ENCODE data around the gene SIPA1L3.
"Not testable (repeated sequence)": the region's sequence is repeated elsewhere in the genome, so short reads cannot be mapped to it uniquely, and the experiment has no call there.

SIPA1L3 gene

GRCh38 chr19:38024992-38025908 is 118.2 kb downstream of the SIPA1L3 start:
- H3K27ac ChIP-seq (ENCODE audit: low read depth, low read length): 0 out of 2 replicates have a peak overlapping the region, but pooled peaks have one; percentile 1
- peaks cover 12% of the 10 kb centered on the region for H3K4me1 ChIP-seq (ENCODE audit: insufficient read depth, low read length)
- no peak overlapping the region for H3K9ac ChIP-seq (ENCODE audit: low read depth, low read length)

GRCh38 chr19:38025909-38026307 is 118.9 kb downstream of the SIPA1L3 start:
- peaks cover 12% of the 10 kb centered on the region for H3K4me1 ChIP-seq (ENCODE audit: insufficient read depth, low read length)
- no peak overlapping the region for H3K4me3 ChIP-seq (ENCODE audit: low read length)
- WGBS: 93% methylated on average over 2 of the region's 2 CpGs
- peaks cover 4% of the 10 kb centered on the region; the same call in 1 of the 2 replicates for H3K36me3 ChIP-seq (ENCODE audit: insufficient read depth, low read length)
- H3K27ac ChIP-seq (ENCODE audit: low read depth, low read length): no peak overlapping the region
- H3K9ac ChIP-seq (ENCODE audit: low read depth, low read length): no peak overlapping the region
- no peaks in the 10 kb centered on the region for H3K9me3 ChIP-seq (ENCODE audit: insufficient read depth, low read depth, low read length)
- H3K27me3 ChIP-seq (ENCODE audit: insufficient read depth, low read length): no peaks in the 10 kb centered on the region

More at GRCh38 chr19:38024992-38025908, 118.2 kb downstream of the SIPA1L3 start:
- H3K36me3 ChIP-seq (ENCODE audit: insufficient read depth, low read length): no peaks in the 10 kb centered on the region
- no peaks in the 10 kb centered on the region for H3K9me3 ChIP-seq (ENCODE audit: insufficient read depth, low read depth, low read length)
- H3K4me3 ChIP-seq (ENCODE audit: low read length): no peak overlapping the region
- WGBS: 92% methylated on average over 21 of the region's 22 CpGs
- H3K27me3 ChIP-seq (ENCODE audit: insufficient read depth, low read length): no peaks in the 10 kb centered on the region

GRCh38 chr19:38028913-38029510 is 122.0 kb downstream of the SIPA1L3 start:
- Histone ChIP-seq H3K27ac (ENCODE audit: low read depth, low read length) (no peak overlapping the region), H3K36me3 (ENCODE audit: insufficient read depth, low read length) (peaks cover 9% of the 10 kb centered on the region; the same call in 1 of the 2 replicates), H3K4me1 (ENCODE audit: insufficient read depth, low read length) (peaks cover 20% of the 10 kb centered on the region), H3K27me3 (ENCODE audit: insufficient read depth, low read length) (no peaks in the 10 kb centered on the region), H3K4me3 (ENCODE audit: low read length) (no peak overlapping the region), H3K9me3 (ENCODE audit: insufficient read depth, low read depth, low read length) (no peaks in the 10 kb centered on the region), H3K9ac (ENCODE audit: low read depth, low read length) (no peak overlapping the region)
- WGBS: 98% methylated on average over 5 of the region's 6 CpGs

GRCh38 chr19:38030001-38030400 is 123.0 kb downstream of the SIPA1L3 start:
- H3K36me3 ChIP-seq (ENCODE audit: insufficient read depth, low read length); H3K9me3 ChIP-seq (ENCODE audit: insufficient read depth, low read depth, low read length); H3K27ac ChIP-seq (ENCODE audit: low read depth, low read length); H3K4me3 ChIP-seq (ENCODE audit: low read length); H3K27me3 ChIP-seq (ENCODE audit: insufficient read depth, low read length); H3K9ac ChIP-seq (ENCODE audit: low read depth, low read length): not testable (repeated sequence)
- peaks cover 17% of the 10 kb centered on the region for H3K4me1 ChIP-seq (ENCODE audit: insufficient read depth, low read length)
- 96% methylated on average over 8 of the region's 8 CpGs for WGBS

GRCh38 chr19:38030686-38031422 is 123.8 kb downstream of the SIPA1L3 start:
- Histone ChIP-seq H3K36me3 (ENCODE audit: insufficient read depth, low read length) (peaks cover 9% of the 10 kb centered on the region; the same call in 1 of the 2 replicates), H3K9ac (ENCODE audit: low read depth, low read length) (no peak overlapping the region), H3K4me3 (ENCODE audit: low read length) (no peak overlapping the region), H3K4me1 (ENCODE audit: insufficient read depth, low read length) (peaks cover 17% of the 10 kb centered on the region), H3K27ac (ENCODE audit: low read depth, low read length) (no peak overlapping the region), H3K9me3 (ENCODE audit: insufficient read depth, low read depth, low read length) (no peaks in the 10 kb centered on the region), H3K27me3 (ENCODE audit: insufficient read depth, low read length) (no peaks in the 10 kb centered on the region)
- 83% methylated on average over 9 of the region's 9 CpGs for WGBS

- H3K4me1 ChIP-seq (ENCODE audit: insufficient read depth, low read length): peaks cover 17% of the 10 kb centered on the region
- H3K27ac ChIP-seq (ENCODE audit: low read depth, low read length): no peak overlapping the region
- H3K36me3 ChIP-seq (ENCODE audit: insufficient read depth, low read length): peaks cover 9% of the 10 kb centered on the region; the same call in 1 of the 2 replicates
- 90% methylated on average over 2 of the region's 2 CpGs for WGBS
- no peaks in the 10 kb centered on the region for H3K27me3 ChIP-seq (ENCODE audit: insufficient read depth, low read length)
- no peak overlapping the region for H3K4me3 ChIP-seq (ENCODE audit: low read length)
- H3K9ac ChIP-seq (ENCODE audit: low read depth, low read length): no peak overlapping the region
- no peaks in the 10 kb centered on the region for H3K9me3 ChIP-seq (ENCODE audit: insufficient read depth, low read depth, low read length)
Measured at GRCh38 chr19:38031423-38031770, 124.4 kb downstream of the SIPA1L3 start.

- Histone ChIP-seq H3K27me3 (ENCODE audit: insufficient read depth, low read length) (no peaks in the 10 kb centered on the region), H3K36me3 (ENCODE audit: insufficient read depth, low read length) (peaks cover 9% of the 10 kb centered on the region; the same call in 1 of the 2 replicates), H3K4me1 (ENCODE audit: insufficient read depth, low read length) (peaks cover 21% of the 10 kb centered on the region), H3K27ac (ENCODE audit: low read depth, low read length) (no peak overlapping the region), H3K4me3 (ENCODE audit: low read length) (no peak overlapping the region), H3K9me3 (ENCODE audit: insufficient read depth, low read depth, low read length) (no peaks in the 10 kb centered on the region), H3K9ac (ENCODE audit: low read depth, low read length) (no peak overlapping the region)
- WGBS: 84% methylated on average over 4 of the region's 4 CpGs
Measured at GRCh38 chr19:38032151-38032550, 125.1 kb downstream of the SIPA1L3 start.

- Histone ChIP-seq H3K9ac (ENCODE audit: low read depth, low read length) (no peak overlapping the region), H3K36me3 (ENCODE audit: insufficient read depth, low read length) (peaks cover 9% of the 10 kb centered on the region; the same call in 1 of the 2 replicates), H3K27me3 (ENCODE audit: insufficient read depth, low read length) (no peaks in the 10 kb centered on the region), H3K4me3 (ENCODE audit: low read length) (no peak overlapping the region), H3K9me3 (ENCODE audit: insufficient read depth, low read depth, low read length) (no peaks in the 10 kb centered on the region), H3K27ac (ENCODE audit: low read depth, low read length) (no peak overlapping the region; the same call in 1 of the 2 replicates), H3K4me1 (ENCODE audit: insufficient read depth, low read length) (peaks cover 24% of the 10 kb centered on the region)
- WGBS: 92% methylated on average over 4 of the region's 5 CpGs
Measured at GRCh38 chr19:38032951-38033350, 125.9 kb downstream of the SIPA1L3 start.

GRCh38 chr19:38033658-38034491 is 126.9 kb downstream of the SIPA1L3 start:
- no peaks in the 10 kb centered on the region for H3K27me3 ChIP-seq (ENCODE audit: insufficient read depth, low read length)
- H3K27ac ChIP-seq (ENCODE audit: low read depth, low read length): peak overlapping the region; percentile 32; the same call in 1 of the 2 replicates

GRCh38 chr19:38034492-38034860 is 127.5 kb downstream of the SIPA1L3 start:
- H3K27ac ChIP-seq (ENCODE audit: low read depth, low read length): no peak overlapping the region
- H3K9ac ChIP-seq (ENCODE audit: low read depth, low read length): no peak overlapping the region
- 93% methylated on average over 5 of the region's 5 CpGs for WGBS
- H3K36me3 ChIP-seq (ENCODE audit: insufficient read depth, low read length): peaks cover 9% of the 10 kb centered on the region; the same call in 1 of the 2 replicates
- peaks cover 24% of the 10 kb centered on the region for H3K4me1 ChIP-seq (ENCODE audit: insufficient read depth, low read length)
- no peaks in the 10 kb centered on the region for H3K9me3 ChIP-seq (ENCODE audit: insufficient read depth, low read depth, low read length)
- H3K4me3 ChIP-seq (ENCODE audit: low read length): no peak overlapping the region
- no peaks in the 10 kb centered on the region for H3K27me3 ChIP-seq (ENCODE audit: insufficient read depth, low read length)

More at GRCh38 chr19:38033658-38034491, 126.9 kb downstream of the SIPA1L3 start:
- Histone ChIP-seq H3K36me3 (ENCODE audit: insufficient read depth, low read length) (peaks cover 9% of the 10 kb centered on the region; the same call in 1 of the 2 replicates), H3K4me1 (ENCODE audit: insufficient read depth, low read length) (peaks cover 24% of the 10 kb centered on the region), H3K4me3 (ENCODE audit: low read length) (no peak overlapping the region), H3K9ac (ENCODE audit: low read depth, low read length) (no peak overlapping the region), H3K9me3 (ENCODE audit: insufficient read depth, low read depth, low read length) (no peaks in the 10 kb centered on the region)
- WGBS: 75% methylated on average over 17 of the region's 17 CpGs

Data from HUES64 (cell line).